GM12878 (cell line): ENCODE results near the gene IL31. TPM values are rescaled to one million over a fixed set of nuclear protein-coding genes. Genes with fewer than 3 reads are reported as not detected.

Experiments
- ATAC-seq: fragments of 200-7000 bp; cut with Tn5 transposase; 3 replicates; pipeline ENCODE4 v1.9.1; 2020; ENCODE audit warnings: mild to moderate bottlenecking, moderate library complexity
- BruUV-seq: library from RNA; stranded (reverse); fragments of 400-500 nt; replicated peaks from 2 replicates; lab custom pipeline; 2021; lab: Mats Ljungman, UMichigan
- CTCF ChIA-PET: fragments of 300-600 bp; sonication (Branson Sonifier 250); formaldehyde crosslinking; extraction: SDS; loops from one replicate; lab custom pipeline; 2021; ENCODE audit warnings: inconsistent platforms; lab: Yijun Ruan, JAX
- POLR2A ChIA-PET: fragments of 350-600 bp; formaldehyde crosslinking; extraction: SDS; loops from one replicate; lab custom pipeline; 2021; ENCODE audit warnings: inconsistent platforms; lab: Charles Lee
- RAD21 ChIA-PET: fragments of 300-600 bp; sonication (Branson Sonifier 250); formaldehyde crosslinking; loops from one replicate; lab custom pipeline; 2023; ENCODE audit warnings: antibody characterized with exemption; ENCODE audit not compliant: unreplicated experiment; lab: Charles Lee
- SMC1A ChIA-PET: fragments of 300-600 bp; sonication (Branson Sonifier 250); formaldehyde crosslinking; loops from one replicate; lab custom pipeline; 2023; ENCODE audit not compliant: unreplicated experiment, uncharacterized antibody; lab: Charles Lee
- DNase-seq: peaks from one replicate; pipeline ENCODE4 v3.0.0-alpha.2; 2011; ENCODE audit warnings: low read depth, low spot score
- FAIRE-seq: peaks from 3 replicates; lab custom pipeline; 2011; peaks lifted over from hg19 to GRCh38; lab: Jason Lieb, UNC
- H2AFZ ChIP-seq: 2 replicates; pipeline ENCODE4 v1.6.0; 2011; ENCODE audit warnings: low read depth, low read length, control low read depth; ENCODE audit not compliant: control insufficient read depth
- H3K27ac ChIP-seq: 2 replicates; pipeline ENCODE4 v1.5.1; 2011; ENCODE audit warnings: control low read depth; ENCODE audit not compliant: control insufficient read depth, insufficient read depth
- H3K27me3 ChIP-seq, 2 experiments: replicated peaks in 1 of 2; 2 replicates each; pipeline versions ENCODE4 v1.6.0 to v1.6.1; 2011; ENCODE audit warnings: low read length in 1 of 2; ENCODE audit not compliant: control insufficient read depth in 2 of 2, insufficient read depth in 2 of 2
- H3K36me3 ChIP-seq, 2 experiments: 2 replicates each; pipeline ENCODE4 v1.5.1; 2011; ENCODE audit warnings: low read length in 1 of 2; ENCODE audit not compliant: control insufficient read depth in 2 of 2, insufficient read depth in 2 of 2
- H3K4me1 ChIP-seq: 2 replicates; pipeline ENCODE4 v1.6.1; 2011; ENCODE audit warnings: mild to moderate bottlenecking, low read length, moderate library complexity, mixed read lengths; ENCODE audit not compliant: control insufficient read depth, insufficient read depth
- H3K4me2 ChIP-seq: 2 replicates; pipeline ENCODE4 v1.6.0; 2011; ENCODE audit warnings: control low read depth; ENCODE audit not compliant: control insufficient read depth, insufficient read depth
- H3K4me3 ChIP-seq: fragments of 200-600 bp; sonication (generic); 2 replicates; pipeline ENCODE4 v1.5.1; 2016
- H3K79me2 ChIP-seq: 2 replicates; pipeline ENCODE4 v1.6.0; 2011; ENCODE audit warnings: low read length; ENCODE audit not compliant: control insufficient read depth, insufficient read depth
- H3K9ac ChIP-seq: 2 replicates; pipeline ENCODE4 v1.8.0; 2011; ENCODE audit warnings: low read length, control low read depth, mixed read lengths; ENCODE audit not compliant: control insufficient read depth, insufficient read depth
- H3K9me3 ChIP-seq: replicated peaks from 3 replicates; pipeline ENCODE4 v1.5.1; 2011; ENCODE audit warnings: mild to moderate bottlenecking, low read length; ENCODE audit not compliant: control insufficient read depth, insufficient read depth
- H4K20me1 ChIP-seq: 2 replicates; pipeline ENCODE4 v1.6.0; 2011; ENCODE audit not compliant: control insufficient read depth, insufficient read depth
- HCFC1 ChIP-seq: fragments of 150-350 bp; IDR thresholded peaks from 2 replicates; pipeline ENCODE4 v1.6.1; 2014; ENCODE audit warnings: low read length
- JUND ChIP-seq: IDR thresholded peaks from 2 replicates; pipeline ENCODE4 v1.6.1; 2012; ENCODE audit warnings: low read depth, mild to moderate bottlenecking, low read length, improper control_type of control experiment, moderate library complexity
- LARP7 ChIP-seq: fragments of 450-650 bp; IDR thresholded peaks from 2 replicates; pipeline ENCODE4 v1.6.1; 2017; ENCODE audit warnings: mild to moderate bottlenecking
- NFIC ChIP-seq: IDR thresholded peaks from 2 replicates; pipeline ENCODE4 v1.6.1; 2012; ENCODE audit warnings: low read depth, mild to moderate bottlenecking, inconsistent platforms, low read length, moderate library complexity
- NFXL1 ChIP-seq: fragments of 450-650 bp; IDR thresholded peaks from 2 replicates; pipeline ENCODE4 v1.6.1; 2017; ENCODE audit warnings: antibody characterized with exemption, mild to moderate bottlenecking, borderline replicate concordance
- PAX8 ChIP-seq: fragments of 450-650 bp; IDR thresholded peaks from 2 replicates; pipeline ENCODE4 v1.6.1; 2017; ENCODE audit warnings: mild to moderate bottlenecking, moderate library complexity
- RAD51 ChIP-seq: fragments of 450-650 bp; IDR thresholded peaks from 2 replicates; pipeline ENCODE4 v1.6.1; 2016; ENCODE audit warnings: moderate library complexity, mild to moderate bottlenecking, inconsistent platforms
- SIN3A ChIP-seq: IDR thresholded peaks from 2 replicates; pipeline ENCODE4 v1.6.1; 2012; ENCODE audit warnings: low read depth, low read length, improper control_type of control experiment
- SMAD5 ChIP-seq: IDR thresholded peaks from 2 replicates; pipeline ENCODE4 v1.6.1; 2016; ENCODE audit warnings: antibody characterized with exemption, low read depth
- TCF3 ChIP-seq: IDR thresholded peaks from 2 replicates; pipeline ENCODE4 v1.6.1; 2012; ENCODE audit warnings: low read depth, mild to moderate bottlenecking, low read length, borderline replicate concordance; ENCODE audit not compliant: insufficient read depth
- ZNF24 ChIP-seq: fragments of 450-650 bp; IDR thresholded peaks from 2 replicates; pipeline ENCODE4 v1.6.1; 2017; ENCODE audit warnings: antibody characterized with exemption, mild to moderate bottlenecking
- ZNF622 ChIP-seq: fragments of 450-650 bp; IDR thresholded peaks from 2 replicates; pipeline ENCODE4 v1.6.1; 2017; ENCODE audit warnings: mild to moderate bottlenecking, inconsistent platforms
- WGBS: methylation state at CpG from one replicate; pipeline ENCODE4 v1.1.6; 2016; ENCODE audit warnings: low lambda C conversion rate; ENCODE audit not compliant: insufficient replicate concordance, insufficient coverage; ENCODE audit errors: missing lambda C conversion rate; 5-methylcytosine and 5-hydroxymethylcytosine counted together
- in situ Hi-C: fragments of 300-500 bp; cut with MboI; formaldehyde crosslinking; loops from 9 replicates; pipeline ENCODE4 v1.14.3; 2018; ENCODE audit warnings: mixed read lengths
- intact Hi-C: fragments of 100-400 bp; cut with micrococcal nuclease; formaldehyde crosslinking; loops from one replicate; pipeline ENCODE4 v1.14.2; 2022; ENCODE audit not compliant: unreplicated experiment
- polyA plus RNA-seq, 11 experiments: library from polyadenylated mRNA; depleted of rRNA in 4 of 11; unstranded in 6 of 11; stranded (reverse) in 5 of 11; fragments of >200 nt; fragmentation: Nextera tagmentation in 4 of 11; fragmentation: Illumina TruSeq in 1 of 11; extraction: Ambion mirVana in 4 of 11; extraction: Trizol in 1 of 11; gene quantifications; 1 replicate in 1 of 11; 2 replicates in 10 of 11; pipeline versions ENCODE4 v1.2.1 to v1.2.3, GENCODE V29; 2011 to 2016; ENCODE audit warnings: inconsistent platforms in 2 of 11, missing spikeins in 2 of 11, low read depth in 1 of 11
- total RNA-seq, 4 experiments: library from RNA; depleted of rRNA in 3 of 4; stranded (reverse); fragments of >200 nt in 3 of 4; fragmentation: Illumina TruSeq in 1 of 4; extraction: Trizol in 1 of 4; gene quantifications; 2 replicates each; pipeline versions ENCODE4 v1.2.1 to v1.2.3, GENCODE V29; 2013 to 2021
- TF ChIP-seq, protein P1 (sequence below): IDR thresholded peaks from 2 replicates; pipeline ENCODE4 v1.6.1; 2012; ENCODE audit warnings: low read depth, low read length, improper control_type of control experiment

Gene IL31
- total and polyA plus RNA-seq, 10 of the 15 experiments (the other 5 are each of a cell fraction or from before 2014, with no cell fraction given), result not detected

DNA sequence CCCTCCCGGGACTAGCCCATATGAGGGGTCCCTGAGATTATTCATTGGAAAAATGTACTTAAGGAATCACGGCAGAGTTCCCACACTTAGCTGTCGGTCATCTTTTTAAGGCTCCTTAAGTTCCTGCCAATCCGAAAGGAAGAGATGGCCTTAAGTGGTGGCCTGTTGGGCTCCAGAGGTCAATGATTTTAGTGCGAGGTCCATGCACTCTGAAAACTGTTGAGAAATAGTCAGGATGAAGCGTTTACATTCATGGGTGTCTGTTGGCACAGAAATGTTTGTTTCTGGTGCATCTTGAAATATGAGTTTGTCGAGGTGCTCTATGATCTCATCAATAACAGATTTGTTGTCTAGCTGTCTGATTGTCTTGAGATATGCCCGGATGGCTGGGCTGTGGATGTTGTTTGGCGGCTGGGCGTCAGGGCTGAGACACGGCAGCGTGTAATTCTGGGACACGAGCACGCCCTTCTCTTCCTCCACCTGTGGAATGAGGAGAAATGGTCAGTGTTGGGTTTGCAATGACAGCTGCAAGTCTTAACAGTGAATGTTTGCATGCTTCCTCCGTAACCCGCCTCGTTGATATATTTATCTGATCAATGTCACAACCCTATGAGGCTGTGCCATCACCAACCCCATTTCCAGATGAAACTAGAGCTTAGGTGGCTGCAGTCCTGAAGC, 1.6 kb downstream of the IL31 start:
- TF ChIP-seq NFIC (no peak), JUND (no peak), PAX8 (no peak), ZNF622 (no peak), SMAD5 (no peak), ZNF24 (no peak), RAD51 (no peak), HCFC1 (no peak), LARP7 (no peak), NFXL1 (no peak), TCF3 (no peak), SIN3A (no peak)
- TF ChIP-seq, protein P1, sequence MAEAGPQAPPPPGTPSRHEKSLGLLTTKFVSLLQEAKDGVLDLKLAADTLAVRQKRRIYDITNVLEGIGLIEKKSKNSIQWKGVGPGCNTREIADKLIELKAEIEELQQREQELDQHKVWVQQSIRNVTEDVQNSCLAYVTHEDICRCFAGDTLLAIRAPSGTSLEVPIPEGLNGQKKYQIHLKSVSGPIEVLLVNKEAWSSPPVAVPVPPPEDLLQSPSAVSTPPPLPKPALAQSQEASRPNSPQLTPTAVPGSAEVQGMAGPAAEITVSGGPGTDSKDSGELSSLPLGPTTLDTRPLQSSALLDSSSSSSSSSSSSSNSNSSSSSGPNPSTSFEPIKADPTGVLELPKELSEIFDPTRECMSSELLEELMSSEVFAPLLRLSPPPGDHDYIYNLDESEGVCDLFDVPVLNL, result no peak
- CTCF ChIA-PET, result no interaction called here
- Histone ChIP-seq H2AFZ (no peak overlapping the region), H3K36me3 (no peaks in the 10 kb centered on the region), H3K79me2 (no peaks in the 10 kb centered on the region), H3K4me3 (no peak overlapping the region), H3K27ac (no peak overlapping the region), H3K9ac (no peak overlapping the region), H4K20me1 (no peaks in the 10 kb centered on the region), H3K9me3 (no peaks in the 10 kb centered on the region), H3K4me2 (no peak overlapping the region), H3K4me1 (peaks cover 1% of the 10 kb centered on the region), H3K27me3 (peaks cover 0 to 3% of the 10 kb centered on the region in 2 experiments; a peak in 1 of 4 replicates)
- intact Hi-C loops, result no loop called here
- BruUV-seq, result no TSS peak
- SMC1A ChIA-PET, result no interaction called here
- RAD21 ChIA-PET, result no interaction called here
- in situ Hi-C loops, result no loop called here
- POLR2A ChIA-PET, result no interaction called here
- ATAC-seq, result no peak
- no peak for FAIRE-seq
- 64% methylated on average over 17 of the region's 17 CpGs for WGBS
- no peak for DNase-seq
